GM18951 (cell line): ENCODE results near the gene HK3.

Experiments used
- POLR2A ChIP-seq: IDR thresholded peaks from 4 replicates; pipeline ENCODE4 v1.6.1; 2011; ENCODE audit warnings: mild to moderate bottlenecking; ENCODE audit not compliant: insufficient read length, insufficient read depth; ENCODE audit errors: extremely low read depth
- in situ Hi-C: fragments of 300-500 bp; cut with MboI; formaldehyde crosslinking; loops from one replicate; pipeline ENCODE4 v1.12.0; 2022; ENCODE audit warnings: low sequenced_read_pairs, mixed read lengths, inconsistent platforms; ENCODE audit not compliant: unreplicated experiment

The HK3 gene

GRCh38 chr5:176835918-176836317 is 63.2 kb downstream of the HK3 start:
- TF ChIP-seq POLR2A = no peak
- in situ Hi-C loops = no loop called here

DNA sequence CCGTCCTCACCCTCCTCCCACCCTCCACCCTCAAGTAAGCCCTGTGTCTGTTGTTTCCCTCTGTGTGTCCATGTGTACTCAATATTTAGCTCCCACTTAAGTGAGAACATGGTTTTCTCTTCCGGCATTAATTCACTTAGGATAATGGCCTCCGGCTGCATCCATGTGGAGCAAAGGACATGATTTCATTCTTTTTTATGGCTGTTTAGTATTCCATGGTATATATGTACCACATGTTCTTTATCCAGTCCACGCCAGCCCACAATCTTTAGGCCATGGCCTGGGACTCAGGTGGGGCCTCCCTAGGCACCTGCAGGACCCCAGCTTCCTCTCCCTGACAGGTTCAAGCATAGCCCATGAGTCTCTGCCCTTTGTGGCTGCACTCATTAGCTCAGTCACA is 65.9 kb downstream of the HK3 start:
- in situ Hi-C loops = no loop called here
- no peak for TF ChIP-seq POLR2A

DNA sequence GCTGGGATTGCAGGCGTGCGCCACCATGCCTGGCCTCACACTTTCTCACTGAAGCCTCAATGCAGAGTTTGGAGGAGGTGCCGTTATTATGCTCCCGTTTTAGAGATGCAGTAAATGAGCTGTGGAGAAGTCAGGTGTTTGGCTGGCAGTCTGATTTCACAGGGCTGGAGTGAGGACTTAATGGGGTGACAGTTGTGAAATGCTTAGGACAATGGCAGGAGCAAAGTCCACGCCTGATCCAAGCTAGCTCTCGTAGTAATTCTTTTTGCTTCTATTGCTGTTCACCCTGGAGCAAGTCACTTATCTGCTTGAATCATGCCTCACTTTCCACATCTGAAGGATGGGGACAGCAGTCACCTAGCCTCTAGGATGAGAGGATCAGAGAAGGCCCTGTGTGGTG is 67.0 kb downstream of the HK3 start:
- TF ChIP-seq POLR2A = no peak
- in situ Hi-C loops = no loop called here

DNA sequence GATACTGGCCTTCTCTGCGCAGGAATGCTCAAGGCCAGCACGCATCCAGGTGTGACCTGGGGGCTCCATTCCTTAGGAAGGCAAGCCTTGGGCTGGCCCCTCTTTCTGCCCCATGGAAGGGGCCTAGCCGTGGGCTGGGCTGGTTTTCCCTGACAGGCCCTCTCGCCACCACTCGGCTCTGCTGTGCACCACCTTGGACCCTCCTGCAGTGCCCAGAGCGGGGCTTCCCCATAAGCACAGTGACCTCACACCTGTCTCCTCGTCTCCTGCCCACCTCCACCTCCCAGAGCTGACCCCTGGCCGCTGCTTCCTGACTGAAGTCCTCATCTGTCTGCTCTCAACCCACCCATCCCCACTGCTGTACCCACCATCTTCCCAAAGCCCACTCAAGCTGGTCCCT is 67.7 kb downstream of the HK3 start:
- in situ Hi-C loops = no loop called here

GRCh38 chr5:176830995-176831423 is 68.1 kb downstream of the HK3 start:
- no peak for TF ChIP-seq POLR2A
- in situ Hi-C loops = no loop called here

More for the DNA sequence above, 67.7 kb downstream of the HK3 start:
- TF ChIP-seq POLR2A = no peak
